ENCODE data around the gene ARHGAP12.

ARHGAP12 gene

GRCh38 chr10:31758495-31758894 lies 170.1 kb downstream of the ARHGAP12 start:
- H3K27ac ChIP-seq (replicated peaks): no peak overlapping the region
- no peak overlapping the region for H3K4me3 ChIP-seq (replicated peaks; ENCODE audit: insufficient read depth, low read length)
- DNase-seq (ENCODE audit: low read depth in 1 of 2, low spot score in 1 of 2): no peak

GRCh38 chr10:31757831-31758230 lies 170.8 kb downstream of the ARHGAP12 start:
- Histone ChIP-seq H3K27ac (replicated peaks) (no peak overlapping the region), H3K4me3 (replicated peaks; ENCODE audit: insufficient read depth, low read length) (no peak overlapping the region), H3K27me3 (ENCODE audit: insufficient read depth, poor library complexity, severe bottlenecking) (no peaks in the 10 kb centered on the region)
- no peak for TF ChIP-seq SPI1 (IDR thresholded peaks at IDR 0.05; ENCODE audit: borderline replicate concordance, low read depth)
- no peak for TF ChIP-seq REST (IDR thresholded peaks at IDR 0.05; ENCODE audit: insufficient replicate concordance, low read depth)
- no peak for TF ChIP-seq GABPA (IDR thresholded peaks at IDR 0.05; ENCODE audit: low read depth)
- no peak for TF ChIP-seq CTCF (IDR thresholded peaks at IDR 0.05; ENCODE audit: insufficient read depth, low read length)
- TF ChIP-seq POLR2AphosphoS5 (IDR thresholded peaks at IDR 0.05; ENCODE audit: low read depth): no peak
- DNase-seq (ENCODE audit: low read depth in 1 of 2, low spot score in 1 of 2): no peak

More at GRCh38 chr10:31758495-31758894, 170.1 kb downstream of the ARHGAP12 start:
- no peak for TF ChIP-seq GABPA (IDR thresholded peaks at IDR 0.05; ENCODE audit: low read depth)
- no peak for TF ChIP-seq POLR2AphosphoS5 (IDR thresholded peaks at IDR 0.05; ENCODE audit: low read depth)
- no peak for TF ChIP-seq REST (IDR thresholded peaks at IDR 0.05; ENCODE audit: insufficient replicate concordance, low read depth)
- TF ChIP-seq SPI1 (IDR thresholded peaks at IDR 0.05; ENCODE audit: borderline replicate concordance, low read depth): no peak
- TF ChIP-seq CTCF (IDR thresholded peaks at IDR 0.05; ENCODE audit: insufficient read depth, low read length): no peak
- H3K27me3 ChIP-seq (ENCODE audit: insufficient read depth, poor library complexity, severe bottlenecking): no peaks in the 10 kb centered on the region

GRCh38 chr10:31757386-31757791 lies 171.2 kb downstream of the ARHGAP12 start:
- Histone ChIP-seq H3K4me3 (replicated peaks; ENCODE audit: insufficient read depth, low read length) (no peak overlapping the region), H3K27me3 (ENCODE audit: insufficient read depth, poor library complexity, severe bottlenecking) (no peaks in the 10 kb centered on the region), H3K27ac (replicated peaks) (no peak overlapping the region)
- no peak for TF ChIP-seq REST (IDR thresholded peaks at IDR 0.05; ENCODE audit: insufficient replicate concordance, low read depth)
- TF ChIP-seq CTCF (IDR thresholded peaks at IDR 0.05; ENCODE audit: insufficient read depth, low read length): no peak
- TF ChIP-seq POLR2AphosphoS5 (IDR thresholded peaks at IDR 0.05; ENCODE audit: low read depth): no peak
- TF ChIP-seq SPI1 (IDR thresholded peaks at IDR 0.05; ENCODE audit: borderline replicate concordance, low read depth): no peak
- no peak for TF ChIP-seq GABPA (IDR thresholded peaks at IDR 0.05; ENCODE audit: low read depth)
- no peak for DNase-seq (ENCODE audit: low read depth in 1 of 2, low spot score in 1 of 2)
